ENCODE results near the gene LIMCH1.

Gene LIMCH1

GRCh38 chr4:41551536-41551935 is 13.6 kb downstream of the LIMCH1 start:
- DNase-seq (ENCODE audit: low spot score) = no peak
- CTCF ChIA-PET = no interaction called here
- no peak overlapping the region for H3K27ac ChIP-seq
- TF ChIP-seq CTCF (conservative IDR thresholded peaks at IDR 0.05; ENCODE audit: low read depth) = no peak
- POLR2A ChIA-PET (ENCODE audit: low non-redundant PET) = no interaction called here

DNA sequence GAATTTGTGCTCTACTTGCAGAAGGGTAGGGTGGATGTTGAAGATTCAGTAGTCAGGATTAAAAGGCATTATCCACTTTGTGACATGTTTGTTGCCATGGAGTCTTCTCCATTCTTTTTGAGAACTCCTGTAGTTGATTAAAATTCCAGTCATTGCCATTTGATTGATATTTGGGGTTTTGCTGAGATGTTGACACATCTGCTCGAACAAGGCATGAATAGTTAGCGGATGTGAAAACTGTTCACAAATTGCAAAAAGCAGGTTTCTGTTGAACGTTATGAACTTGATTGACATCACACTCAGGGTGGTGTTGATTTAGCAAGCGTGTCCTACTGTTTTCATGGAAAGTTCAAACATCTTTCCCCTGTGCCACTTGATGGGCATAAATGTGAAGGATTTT is 16.9 kb downstream of the LIMCH1 start:
- CTCF ChIA-PET = no interaction called here
- TF ChIP-seq CTCF (conservative IDR thresholded peaks at IDR 0.05; ENCODE audit: low read depth) = no peak
- POLR2A ChIA-PET (ENCODE audit: low non-redundant PET) = no interaction called here
- no peak for DNase-seq (ENCODE audit: low spot score)
- no peak overlapping the region for H3K27ac ChIP-seq

DNA sequence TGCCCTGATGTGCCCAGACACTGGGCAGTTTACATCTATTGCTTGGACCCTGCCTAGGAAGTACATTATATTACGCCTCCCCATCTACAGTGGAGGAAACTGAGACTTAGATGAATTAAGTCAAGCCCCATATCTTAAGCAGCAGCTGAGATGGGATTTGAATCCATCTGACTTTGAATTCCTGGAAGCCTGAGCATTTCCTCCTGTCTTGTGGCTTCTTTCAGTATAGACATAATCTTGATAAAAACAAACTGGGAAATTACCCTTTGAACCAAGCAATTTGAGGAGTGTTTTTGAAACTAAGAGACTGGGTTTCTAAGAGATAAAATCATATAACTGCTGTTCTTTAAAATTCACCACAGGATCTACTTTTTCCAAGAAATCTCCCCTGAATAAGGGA is 18.6 kb downstream of the LIMCH1 start:
- H3K27ac ChIP-seq = no peak overlapping the region
- CTCF ChIA-PET = interaction anchor here (0.7 kb wide), 1 partner anchor 14 kb away, joined by 3 read pairs; no protein-coding TSS in a partner anchor
- DNase-seq (ENCODE audit: low spot score) = no peak
- POLR2A ChIA-PET (ENCODE audit: low non-redundant PET) = no interaction called here
- TF ChIP-seq CTCF (conservative IDR thresholded peaks at IDR 0.05; ENCODE audit: low read depth) = no peak

GRCh38 chr4:41559940-41560516 is 22.1 kb downstream of the LIMCH1 start:
- H3K27ac ChIP-seq = no peak overlapping the region
- ChIA-PET CTCF (no interaction called here), POLR2A (ENCODE audit: low non-redundant PET) (no interaction called here)
- DNase-seq (ENCODE audit: low spot score) = no peak
- TF ChIP-seq CTCF (conservative IDR thresholded peaks at IDR 0.05; ENCODE audit: low read depth) = no peak

GRCh38 chr4:41561244-41561643 is 23.3 kb downstream of the LIMCH1 start:
- ChIA-PET CTCF (no interaction called here), POLR2A (ENCODE audit: low non-redundant PET) (no interaction called here)
- no peak for DNase-seq (ENCODE audit: low spot score)
- H3K27ac ChIP-seq = no peak overlapping the region
- no peak for TF ChIP-seq CTCF (conservative IDR thresholded peaks at IDR 0.05; ENCODE audit: low read depth)

DNA sequence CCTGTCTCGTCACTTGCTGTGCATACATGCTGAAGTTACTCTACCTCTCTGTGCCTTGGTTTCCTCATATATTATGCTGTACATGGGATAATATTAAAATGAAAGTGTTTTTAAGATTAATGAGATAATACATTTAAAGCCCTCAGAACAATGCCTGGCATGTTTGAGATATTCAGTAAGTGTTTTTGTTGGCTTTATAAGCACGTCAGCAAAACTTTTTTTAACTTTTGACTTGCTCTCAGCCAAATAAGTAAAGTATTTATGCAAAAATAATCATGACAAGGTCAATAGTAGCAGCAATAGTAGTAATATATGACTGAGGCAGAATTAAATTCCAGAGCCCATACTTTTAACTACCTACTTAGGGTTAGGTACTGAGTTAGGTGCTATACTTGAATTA is 29.2 kb downstream of the LIMCH1 start:
- ChIA-PET CTCF (no interaction called here), POLR2A (ENCODE audit: low non-redundant PET) (no interaction called here)
- no peak for DNase-seq (ENCODE audit: low spot score)
- H3K27ac ChIP-seq = no peak overlapping the region
- TF ChIP-seq CTCF (conservative IDR thresholded peaks at IDR 0.05; ENCODE audit: low read depth) = no peak

DNA sequence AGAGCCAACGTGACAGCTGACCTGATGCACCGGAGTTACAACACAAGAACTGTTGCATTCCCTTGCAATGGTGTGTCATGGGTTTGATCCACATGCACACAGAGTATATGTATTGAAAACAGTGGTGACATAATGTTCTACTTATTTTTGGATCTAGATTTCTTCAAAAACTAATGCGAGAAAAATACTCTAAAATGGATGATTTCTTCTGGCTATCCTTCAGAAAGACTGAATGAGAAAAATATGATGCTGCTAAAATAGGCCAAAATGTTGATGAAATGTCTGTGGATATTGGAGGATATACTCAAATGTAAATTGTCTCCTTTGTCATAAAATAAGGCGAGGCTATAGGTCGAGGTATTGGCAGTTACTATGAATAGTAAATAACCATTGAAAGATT is 30.4 kb downstream of the LIMCH1 start:
- ChIA-PET CTCF (no interaction called here), POLR2A (ENCODE audit: low non-redundant PET) (no interaction called here)
- no peak overlapping the region for H3K27ac ChIP-seq
- no peak for DNase-seq (ENCODE audit: low spot score)
- TF ChIP-seq CTCF (conservative IDR thresholded peaks at IDR 0.05; ENCODE audit: low read depth) = no peak
